H9 (cell line): ENCODE results near the gene RAMAC. TPM values are rescaled to one million over a fixed set of nuclear protein-coding genes. Genes with fewer than 3 reads are reported as not detected.

ENCODE experiments used
- DNase-seq: peaks from one replicate; pipeline ENCODE4 v3.0.0-alpha.2; 2017
- H2AFZ ChIP-seq: one replicate; pipeline ENCODE4 v1.6.1; 2013; ENCODE audit warnings: mild to moderate bottlenecking, low read length, control low read depth, moderate library complexity
- H2AK5ac ChIP-seq: 2 replicates; pipeline ENCODE4 v1.6.1; 2013; ENCODE audit warnings: low read length, control low read depth, mixed read lengths; ENCODE audit not compliant: insufficient read length
- H2BK120ac ChIP-seq: one replicate; pipeline ENCODE4 v1.6.1; 2013; ENCODE audit warnings: low read depth, mild to moderate bottlenecking, low read length, control low read depth, inconsistent platforms; ENCODE audit not compliant: poor library complexity, severe bottlenecking
- H2BK12ac ChIP-seq: 2 replicates; pipeline ENCODE4 v1.6.1; 2013; ENCODE audit warnings: low read length, control low read depth, mixed read lengths, low read depth; ENCODE audit not compliant: insufficient read length
- H2BK15ac ChIP-seq: 2 replicates; pipeline ENCODE4 v1.6.1; 2013; ENCODE audit warnings: low read depth, low read length, control low read depth
- H2BK20ac ChIP-seq: one replicate; pipeline ENCODE4 v1.6.1; 2013; ENCODE audit warnings: low read depth, mild to moderate bottlenecking, low read length, control low read depth, inconsistent platforms; ENCODE audit not compliant: poor library complexity, severe bottlenecking
- H2BK5ac ChIP-seq: 2 replicates; pipeline ENCODE4 v1.6.1; 2013; ENCODE audit warnings: low read length, control low read depth, mixed read lengths; ENCODE audit not compliant: insufficient read length
- H3K14ac ChIP-seq: 2 replicates; pipeline ENCODE4 v1.6.1; 2013; ENCODE audit warnings: low read length, control low read depth; ENCODE audit not compliant: insufficient read depth
- H3K18ac ChIP-seq: 2 replicates; pipeline ENCODE4 v1.6.1; 2013; ENCODE audit warnings: low read depth, mild to moderate bottlenecking, mixed read lengths, low read length, control low read depth; ENCODE audit not compliant: insufficient read length
- H3K23ac ChIP-seq: 2 replicates; pipeline ENCODE4 v1.6.1; 2013; ENCODE audit warnings: low read length, control low read depth, mixed read lengths, low read depth; ENCODE audit not compliant: insufficient read length
- H3K23me2 ChIP-seq: 2 replicates; pipeline ENCODE4 v1.6.1; 2013; ENCODE audit warnings: low read depth, mild to moderate bottlenecking, mixed read lengths, low read length, control low read depth; ENCODE audit not compliant: insufficient read length, poor library complexity, severe bottlenecking
- H3K27ac ChIP-seq: 2 replicates; pipeline ENCODE4 v1.5.1; 2013; ENCODE audit warnings: low read length, control low read depth, mixed read lengths, low read depth; ENCODE audit not compliant: insufficient read length
- H3K27me3 ChIP-seq: 2 replicates; pipeline ENCODE4 v1.6.1; 2013; ENCODE audit warnings: low read length, control low read depth, inconsistent platforms; ENCODE audit not compliant: insufficient read depth
- H3K4ac ChIP-seq: 2 replicates; pipeline ENCODE4 v1.6.1; 2013; ENCODE audit warnings: low read depth, mild to moderate bottlenecking, control low read depth, inconsistent platforms, low read length, moderate library complexity
- H3K4me1 ChIP-seq: 2 replicates; pipeline ENCODE4 v1.6.1; 2013; ENCODE audit warnings: low read length, control low read depth, inconsistent platforms; ENCODE audit not compliant: insufficient read depth
- H3K4me2 ChIP-seq: 2 replicates; pipeline ENCODE4 v1.6.1; 2013; ENCODE audit warnings: low read length, control low read depth, mixed read lengths; ENCODE audit not compliant: insufficient read length, insufficient read depth
- H3K56ac ChIP-seq: 2 replicates; pipeline ENCODE4 v1.6.1; 2013; ENCODE audit warnings: low read depth, mild to moderate bottlenecking, mixed read lengths, low read length, control low read depth; ENCODE audit not compliant: insufficient read length
- H3K79me1 ChIP-seq: 2 replicates; pipeline ENCODE4 v1.6.1; 2013; ENCODE audit warnings: low read depth, mild to moderate bottlenecking, moderate library complexity, low read length, control low read depth, inconsistent platforms; ENCODE audit not compliant: insufficient read depth, poor library complexity, severe bottlenecking
- H3K79me2 ChIP-seq: 2 replicates; pipeline ENCODE4 v1.6.1; 2013; ENCODE audit warnings: low read length, control low read depth, inconsistent platforms; ENCODE audit not compliant: insufficient read depth
- H3K9ac ChIP-seq: 2 replicates; pipeline ENCODE4 v1.6.1; 2013; ENCODE audit warnings: low read length, control low read depth, mixed read lengths; ENCODE audit not compliant: insufficient read length; ENCODE audit errors: extremely low read depth
- H3K9me3 ChIP-seq: one replicate; pipeline ENCODE4 v1.6.1; 2013; ENCODE audit warnings: low read depth, low read length, inconsistent platforms; ENCODE audit not compliant: control insufficient read depth
- H3T11ph ChIP-seq: one replicate; pipeline ENCODE4 v1.6.1; 2013; ENCODE audit warnings: mild to moderate bottlenecking, low read length, control low read depth, inconsistent platforms
- H4K20me1 ChIP-seq: one replicate; pipeline ENCODE4 v1.6.1; 2013; ENCODE audit not compliant: control insufficient read depth, insufficient read length, insufficient read depth
- H4K5ac ChIP-seq: 2 replicates; pipeline ENCODE4 v1.6.1; 2013; ENCODE audit warnings: low read depth, mild to moderate bottlenecking, mixed read lengths, low read length, control low read depth; ENCODE audit not compliant: insufficient read length
- H4K8ac ChIP-seq: replicated peaks from 2 replicates; pipeline ENCODE4 v1.6.1; 2013; ENCODE audit warnings: low read length, control low read depth, mixed read lengths, low read depth; ENCODE audit not compliant: insufficient read length
- H4K91ac ChIP-seq: 2 replicates; pipeline ENCODE4 v1.6.1; 2013; ENCODE audit warnings: low read depth, mild to moderate bottlenecking, moderate library complexity, mixed read lengths, low read length, control low read depth; ENCODE audit not compliant: insufficient read length
- H3K27ac Mint-ChIP-seq, 3 experiments: 2 replicates in 2 of 3; 3 replicates in 1 of 3; pipeline ENCODE4 v1.8.0; 2020 to 2021; ENCODE audit warnings: mixed read lengths in 3 of 3, mild to moderate bottlenecking in 1 of 3, moderate library complexity in 1 of 3
- H3K27me3 Mint-ChIP-seq: 2 replicates; pipeline ENCODE4 v1.8.0; 2021; ENCODE audit warnings: low read depth, mild to moderate bottlenecking, moderate library complexity, mixed read lengths
- H3K36me3 Mint-ChIP-seq, 3 experiments: 2 replicates in 2 of 3; 3 replicates in 1 of 3; pipeline ENCODE4 v1.8.0; 2020 to 2021; ENCODE audit warnings: low read depth in 3 of 3, mixed read lengths in 3 of 3; ENCODE audit not compliant: insufficient read depth in 1 of 3
- H3K4me1 Mint-ChIP-seq, 2 experiments: 2 replicates each; pipeline ENCODE4 v1.8.0; 2020; ENCODE audit warnings: mixed read lengths in 2 of 2
- H3K4me3 Mint-ChIP-seq, 2 experiments: 2 replicates in 1 of 2; 3 replicates in 1 of 2; pipeline ENCODE4 v1.8.0; 2020 to 2021; ENCODE audit warnings: mild to moderate bottlenecking in 2 of 2, mixed read lengths in 2 of 2, moderate library complexity in 1 of 2
- H3K9me3 Mint-ChIP-seq, 2 experiments: 2 replicates in 1 of 2; 3 replicates in 1 of 2; pipeline ENCODE4 v1.8.0; 2020; ENCODE audit warnings: mild to moderate bottlenecking in 2 of 2, mixed read lengths in 2 of 2, moderate library complexity in 1 of 2
- WGBS: extraction: QIAGEN DNeasy Blood & Tissue Kit; methylation state at CpG from one replicate; pipeline ENCODE4 v1.1.7; 2013; ENCODE audit warnings: missing lambda C conversion rate, low lambda C conversion rate, mixed read lengths; ENCODE audit not compliant: insufficient read length; ENCODE audit errors: extremely low coverage; 5-methylcytosine and 5-hydroxymethylcytosine counted together
- total RNA-seq: library from RNA; stranded (reverse); gene quantifications from 2 replicates; pipeline ENCODE4 v1.2.1, GENCODE V29; 2021
- TF ChIP-seq, protein P1 (sequence below): fragments of 200-600 bp; sonication (generic); conservative IDR thresholded peaks from 3 replicates; pipeline ENCODE4 v1.8.0; 2021; ENCODE audit warnings: antibody characterized with exemption, mild to moderate bottlenecking

Gene RAMAC
- total RNA-seq, 1 experiment from 2014 or later = 35.8 TPM

DNA sequence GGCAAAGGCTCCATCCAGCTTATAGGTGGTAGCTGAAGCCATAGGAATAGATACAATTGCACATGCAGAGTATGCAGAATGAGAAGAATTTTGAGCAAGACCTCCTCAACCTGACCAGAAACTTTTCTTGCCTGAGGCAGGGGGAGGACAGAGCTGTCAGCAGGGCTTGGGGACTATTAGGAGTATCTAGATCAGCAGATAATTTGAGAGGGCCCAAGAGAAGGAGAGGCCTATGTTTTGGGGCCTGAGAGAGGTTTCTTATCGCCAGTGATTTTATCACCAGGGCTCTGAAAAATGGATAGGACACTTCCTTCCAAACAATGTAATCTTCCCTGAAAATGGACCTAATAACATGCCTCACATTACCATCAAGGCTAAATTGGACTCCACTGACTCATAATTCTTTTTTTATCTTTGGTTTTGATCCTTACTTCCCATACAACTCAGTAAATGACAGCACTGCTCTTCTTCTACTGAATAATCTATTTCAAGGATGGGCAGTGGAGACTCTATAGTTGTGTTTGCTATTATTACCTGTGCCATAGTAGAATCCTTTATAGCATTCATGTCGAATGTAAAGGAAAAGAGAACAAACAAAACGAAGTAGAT lies 15.8 kb upstream of the RAMAC start:
- no peak overlapping the region for H3K27ac ChIP-seq
- TF ChIP-seq, protein P1, sequence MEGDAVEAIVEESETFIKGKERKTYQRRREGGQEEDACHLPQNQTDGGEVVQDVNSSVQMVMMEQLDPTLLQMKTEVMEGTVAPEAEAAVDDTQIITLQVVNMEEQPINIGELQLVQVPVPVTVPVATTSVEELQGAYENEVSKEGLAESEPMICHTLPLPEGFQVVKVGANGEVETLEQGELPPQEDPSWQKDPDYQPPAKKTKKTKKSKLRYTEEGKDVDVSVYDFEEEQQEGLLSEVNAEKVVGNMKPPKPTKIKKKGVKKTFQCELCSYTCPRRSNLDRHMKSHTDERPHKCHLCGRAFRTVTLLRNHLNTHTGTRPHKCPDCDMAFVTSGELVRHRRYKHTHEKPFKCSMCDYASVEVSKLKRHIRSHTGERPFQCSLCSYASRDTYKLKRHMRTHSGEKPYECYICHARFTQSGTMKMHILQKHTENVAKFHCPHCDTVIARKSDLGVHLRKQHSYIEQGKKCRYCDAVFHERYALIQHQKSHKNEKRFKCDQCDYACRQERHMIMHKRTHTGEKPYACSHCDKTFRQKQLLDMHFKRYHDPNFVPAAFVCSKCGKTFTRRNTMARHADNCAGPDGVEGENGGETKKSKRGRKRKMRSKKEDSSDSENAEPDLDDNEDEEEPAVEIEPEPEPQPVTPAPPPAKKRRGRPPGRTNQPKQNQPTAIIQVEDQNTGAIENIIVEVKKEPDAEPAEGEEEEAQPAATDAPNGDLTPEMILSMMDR = no peak
- no peak overlapping the region for H2BK20ac ChIP-seq
- Mint-ChIP-seq H3K27ac (no peak overlapping the region), H3K36me3 (no peaks in the 10 kb centered on the region), H3K9me3 (no peaks in the 10 kb centered on the region), H3K4me1 (no peaks in the 10 kb centered on the region), H3K4me3 (no peak overlapping the region), H3K27me3 (peaks cover 6% of the 10 kb centered on the region)
- H3T11ph ChIP-seq = no peak overlapping the region
- no peak overlapping the region for H3K14ac ChIP-seq
- no peak overlapping the region for H4K5ac ChIP-seq
- no peak overlapping the region for H3K9ac ChIP-seq
- no peak overlapping the region for H3K23ac ChIP-seq
- no peak overlapping the region for H2BK12ac ChIP-seq
- no CpG with 5 or more reads among the region's 3 CpGs for WGBS
- H3K4me2 ChIP-seq = no peak overlapping the region
- DNase-seq = no peak
- H3K23me2 ChIP-seq = no peaks in the 10 kb centered on the region
- H2AK5ac ChIP-seq = no peak overlapping the region
- H2BK120ac ChIP-seq = no peak overlapping the region
- H2BK5ac ChIP-seq = no peak overlapping the region
- H3K4me1 ChIP-seq = no peaks in the 10 kb centered on the region
- H4K8ac ChIP-seq = no peak overlapping the region
- H3K27me3 ChIP-seq = no peaks in the 10 kb centered on the region
- no peak overlapping the region for H3K18ac ChIP-seq
- H3K9me3 ChIP-seq = no peaks in the 10 kb centered on the region
- no peaks in the 10 kb centered on the region for H3K79me2 ChIP-seq
- H3K56ac ChIP-seq = no peak overlapping the region
- no peak overlapping the region for H4K91ac ChIP-seq
- no peaks in the 10 kb centered on the region for H3K79me1 ChIP-seq
- H4K20me1 ChIP-seq = no peaks in the 10 kb centered on the region
- no peak overlapping the region for H3K4ac ChIP-seq
- no peak overlapping the region for H2BK15ac ChIP-seq
- H2AFZ ChIP-seq = no peak overlapping the region
